Mucosa of rectum (tissue), 2 donors: ENCODE results near the gene MYCN.
"Not testable (repeated sequence)": the region's sequence is repeated elsewhere in the genome, so short reads cannot be mapped to it uniquely, and the experiment has no call there.

Experiments
- H3K27ac ChIP-seq, 2 donors: one replicate each; pipeline ENCODE4 v1.7.0; 2013; ENCODE audit warnings: inconsistent platforms in 2 of 2, low read depth in 2 of 2, low read length in 2 of 2
- H3K27me3 ChIP-seq, 2 donors: one replicate each; pipeline ENCODE4 v1.7.0; 2013; ENCODE audit warnings: low read length in 2 of 2; ENCODE audit not compliant: control insufficient read depth in 2 of 2, insufficient read depth in 2 of 2
- H3K36me3 ChIP-seq, 2 donors: one replicate each; pipeline ENCODE4 v1.7.0; 2013; ENCODE audit warnings: low read length in 2 of 2; ENCODE audit not compliant: control insufficient read depth in 2 of 2, insufficient read depth in 2 of 2
- H3K4me1 ChIP-seq, 2 donors: one replicate each; pipeline ENCODE4 v1.7.0; 2013; ENCODE audit warnings: low read length in 2 of 2, mild to moderate bottlenecking in 1 of 2; ENCODE audit not compliant: control insufficient read depth in 2 of 2, insufficient read depth in 2 of 2
- H3K4me3 ChIP-seq, 2 donors: one replicate each; pipeline ENCODE4 v1.7.0; 2013; ENCODE audit warnings: low read length in 2 of 2
- H3K9ac ChIP-seq, 2 donors: one replicate each; pipeline ENCODE4 v1.7.0; 2013; ENCODE audit warnings: low read length in 2 of 2, low read depth in 1 of 2, mild to moderate bottlenecking in 1 of 2
- H3K9me3 ChIP-seq, 2 donors: one replicate each; pipeline ENCODE4 v1.7.0; 2013; ENCODE audit warnings: low read length in 2 of 2; ENCODE audit not compliant: control insufficient read depth in 2 of 2
- donor health status: healthy.
- donor health status: Normal muscosa, but diverticular disease.

The MYCN gene

DNA sequence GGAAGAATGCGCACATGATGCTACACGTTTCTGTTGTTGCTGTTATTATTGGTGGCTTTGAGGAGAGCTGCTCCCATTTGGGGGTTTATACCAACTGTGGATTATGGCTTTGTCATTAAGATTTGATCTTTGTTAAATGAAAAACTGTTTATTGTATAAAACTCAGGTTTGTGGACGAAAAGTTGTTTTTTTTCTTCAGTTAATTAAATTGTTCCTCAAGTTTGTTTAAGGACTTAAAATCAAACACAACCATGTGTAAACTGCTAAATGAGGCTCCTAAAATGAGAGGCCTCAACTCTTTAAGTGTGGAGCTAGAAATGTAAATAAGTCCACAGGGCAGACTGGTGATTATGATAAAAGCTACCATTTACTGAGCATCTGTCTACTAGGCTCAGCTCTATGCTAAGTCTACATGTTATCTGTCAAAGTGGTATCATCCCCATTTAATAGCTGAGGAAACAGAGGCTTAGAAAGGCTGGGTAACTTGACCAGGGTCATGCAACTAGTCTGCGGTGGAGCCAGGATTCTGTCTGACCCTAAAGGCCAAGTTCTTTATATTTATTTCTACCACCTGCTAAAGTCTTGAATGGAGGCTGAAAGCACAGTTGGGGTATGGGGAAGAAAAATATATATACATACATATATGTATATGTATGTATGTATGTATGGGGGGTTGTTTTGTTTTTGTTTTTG lies 4.1 kb downstream of the MYCN start:
- Histone ChIP-seq H3K9ac (no peak overlapping the region), H3K36me3 (no peaks in the 10 kb centered on the region), H3K27ac (no peak overlapping the region), H3K27me3 (peaks cover 11 to 13% of the 10 kb centered on the region in 2 donors), H3K4me1 (peaks cover 16 to 23% of the 10 kb centered on the region in 2 donors), H3K4me3 (no peak overlapping the region), H3K9me3 (no peaks in the 10 kb centered on the region)

DNA sequence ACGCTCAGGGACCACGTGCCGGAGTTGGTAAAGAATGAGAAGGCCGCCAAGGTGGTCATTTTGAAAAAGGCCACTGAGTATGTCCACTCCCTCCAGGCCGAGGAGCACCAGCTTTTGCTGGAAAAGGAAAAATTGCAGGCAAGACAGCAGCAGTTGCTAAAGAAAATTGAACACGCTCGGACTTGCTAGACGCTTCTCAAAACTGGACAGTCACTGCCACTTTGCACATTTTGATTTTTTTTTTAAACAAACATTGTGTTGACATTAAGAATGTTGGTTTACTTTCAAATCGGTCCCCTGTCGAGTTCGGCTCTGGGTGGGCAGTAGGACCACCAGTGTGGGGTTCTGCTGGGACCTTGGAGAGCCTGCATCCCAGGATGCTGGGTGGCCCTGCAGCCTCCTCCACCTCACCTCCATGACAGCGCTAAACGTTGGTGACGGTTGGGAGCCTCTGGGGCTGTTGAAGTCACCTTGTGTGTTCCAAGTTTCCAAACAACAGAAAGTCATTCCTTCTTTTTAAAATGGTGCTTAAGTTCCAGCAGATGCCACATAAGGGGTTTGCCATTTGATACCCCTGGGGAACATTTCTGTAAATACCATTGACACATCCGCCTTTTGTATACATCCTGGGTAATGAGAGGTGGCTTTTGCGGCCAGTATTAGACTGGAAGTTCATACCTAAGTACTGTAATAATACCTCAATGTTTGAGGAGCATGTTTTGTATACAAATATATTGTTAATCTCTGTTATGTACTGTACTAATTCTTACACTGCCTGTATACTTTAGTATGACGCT lies 5.8 kb downstream of the MYCN start:
- H3K4me3 ChIP-seq, result no peak overlapping the region
- H3K4me1 ChIP-seq, result peaks cover 9 to 12% of the 10 kb centered on the region in 2 donors
- no peak overlapping the region for H3K27ac ChIP-seq
- no peak overlapping the region for H3K9ac ChIP-seq
- no peaks in the 10 kb centered on the region for H3K9me3 ChIP-seq
- no peaks in the 10 kb centered on the region for H3K36me3 ChIP-seq
- peaks cover 4 to 8% of the 10 kb centered on the region in 2 donors for H3K27me3 ChIP-seq

GRCh38 chr2:15946983-15947382 lies 6.6 kb downstream of the MYCN start:
- H3K9ac ChIP-seq, result no peak overlapping the region
- no peaks in the 10 kb centered on the region for H3K36me3 ChIP-seq
- peaks cover 2 to 4% of the 10 kb centered on the region in 2 donors for H3K27me3 ChIP-seq
- H3K4me3 ChIP-seq, result no peak overlapping the region
- H3K9me3 ChIP-seq, result no peaks in the 10 kb centered on the region
- H3K4me1 ChIP-seq, result peaks cover 2 to 7% of the 10 kb centered on the region in 2 donors
- no peak overlapping the region for H3K27ac ChIP-seq

GRCh38 chr2:15947431-15947830 lies 7.1 kb downstream of the MYCN start:
- Histone ChIP-seq H3K9ac (no peak overlapping the region), H3K36me3 (no peaks in the 10 kb centered on the region), H3K4me1 (peaks cover 0 to 4% of the 10 kb centered on the region in 2 donors), H3K4me3 (no peak overlapping the region), H3K27ac (no peak overlapping the region), H3K27me3 (peaks cover 0 to 4% of the 10 kb centered on the region in 2 donors), H3K9me3 (no peaks in the 10 kb centered on the region)

DNA sequence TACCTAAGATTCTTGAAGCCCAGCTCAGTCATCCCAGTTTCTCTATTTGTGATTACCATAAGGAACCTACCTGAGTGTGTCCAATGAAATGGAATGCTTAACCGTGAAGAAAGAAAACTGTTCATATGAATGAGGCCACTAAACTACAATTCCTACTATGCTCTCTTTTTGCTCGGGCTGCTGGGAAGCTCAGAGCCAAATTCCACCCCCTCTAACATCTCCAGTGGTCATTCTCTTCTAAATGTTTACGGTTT lies 8.3 kb downstream of the MYCN start:
- H3K9me3 ChIP-seq, result no peaks in the 10 kb centered on the region
- no peak overlapping the region for H3K27ac ChIP-seq
- no peaks in the 10 kb centered on the region for H3K36me3 ChIP-seq
- no peaks in the 10 kb centered on the region for H3K27me3 ChIP-seq
- H3K4me3 ChIP-seq, result no peak overlapping the region
- peaks cover 0 to 2% of the 10 kb centered on the region in 2 donors for H3K4me1 ChIP-seq
- no peak overlapping the region for H3K9ac ChIP-seq

- no peak overlapping the region for H3K4me3 ChIP-seq
- no peak overlapping the region for H3K9ac ChIP-seq
- no peak overlapping the region for H3K27ac ChIP-seq
- H3K36me3 ChIP-seq, result no peaks in the 10 kb centered on the region
- H3K9me3 ChIP-seq, result no peaks in the 10 kb centered on the region
- H3K27me3 ChIP-seq, result no peaks in the 10 kb centered on the region
- H3K4me1 ChIP-seq, result no peaks in the 10 kb centered on the region
Measured at GRCh38 chr2:15949126-15949525, 8.8 kb downstream of the MYCN start.

DNA sequence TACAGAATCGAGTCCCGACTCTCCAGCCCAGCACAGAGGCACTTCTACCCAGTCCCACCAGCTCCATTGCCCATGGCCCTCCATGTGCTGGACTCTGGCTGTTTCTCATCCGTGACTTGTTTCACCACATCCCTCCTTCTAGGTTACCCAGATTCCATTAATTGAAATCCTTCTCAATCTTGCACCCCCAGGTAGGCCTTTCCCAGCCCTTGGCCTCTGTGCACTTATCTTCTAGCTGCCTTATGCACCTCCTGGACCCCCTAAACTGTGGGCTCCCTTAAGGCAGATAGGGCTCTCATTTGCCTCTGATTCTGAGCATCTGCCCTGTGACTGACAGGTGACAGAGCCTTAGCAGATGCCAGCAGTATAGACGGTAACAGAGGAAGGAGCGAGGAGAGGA lies 9.2 kb downstream of the MYCN start:
- Histone ChIP-seq H3K9ac (no peak overlapping the region), H3K36me3 (no peaks in the 10 kb centered on the region), H3K4me1 (no peaks in the 10 kb centered on the region), H3K9me3 (no peaks in the 10 kb centered on the region), H3K27me3 (no peaks in the 10 kb centered on the region), H3K4me3 (no peak overlapping the region), H3K27ac (no peak overlapping the region)

DNA sequence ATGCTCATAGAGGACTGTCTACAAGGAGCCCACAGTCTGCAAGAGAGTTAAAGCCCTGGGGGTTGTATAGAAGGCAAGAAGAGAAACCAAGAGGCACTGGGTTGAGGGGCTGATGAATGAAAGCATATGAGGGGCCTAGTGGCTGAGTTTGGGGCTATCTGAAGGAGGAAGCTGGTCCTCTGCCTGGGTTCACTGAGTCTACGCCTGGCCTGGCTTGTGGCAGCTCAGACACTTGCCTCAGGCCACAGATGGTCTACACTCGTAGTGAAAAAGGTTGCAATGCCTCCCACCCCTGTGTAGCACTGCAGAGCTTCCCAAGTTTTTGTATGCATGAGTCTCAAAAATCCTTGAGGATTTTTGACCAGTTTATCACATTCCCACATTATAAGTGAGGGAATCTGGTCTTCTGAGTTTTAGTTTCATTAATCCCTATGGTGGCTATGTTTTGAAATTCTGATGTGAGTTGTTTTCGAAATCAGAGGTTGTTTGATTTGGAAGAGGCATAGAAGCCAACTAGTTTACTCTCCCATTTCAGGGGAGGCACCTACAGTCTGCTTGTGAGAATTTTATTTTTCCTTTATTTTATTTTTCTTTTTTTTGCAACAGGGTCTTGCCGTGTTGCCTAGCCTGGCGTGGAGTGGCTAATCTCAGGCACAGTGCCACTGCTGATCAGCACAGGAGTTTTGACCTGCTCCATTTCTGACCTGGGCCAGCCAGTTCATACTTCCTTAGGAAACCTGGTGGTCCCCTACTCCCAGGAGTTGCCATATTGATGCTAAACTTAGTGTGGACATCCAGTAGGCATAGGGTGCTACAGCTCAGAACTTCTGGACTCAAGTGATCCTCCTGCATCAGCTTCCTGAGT lies 10.0 kb downstream of the MYCN start:
- H3K9me3 ChIP-seq, result no peaks in the 10 kb centered on the region
- no peaks in the 10 kb centered on the region for H3K36me3 ChIP-seq
- H3K4me3 ChIP-seq, result no peak overlapping the region
- H3K9ac ChIP-seq, result no peak overlapping the region
- no peaks in the 10 kb centered on the region for H3K4me1 ChIP-seq
- H3K27ac ChIP-seq, result no peak overlapping the region
- no peaks in the 10 kb centered on the region for H3K27me3 ChIP-seq

- not testable (repeated sequence) for H3K9ac ChIP-seq, H3K36me3 ChIP-seq, H3K4me1 ChIP-seq, H3K4me3 ChIP-seq, H3K27ac ChIP-seq, H3K27me3 ChIP-seq, H3K9me3 ChIP-seq
Measured at GRCh38 chr2:15951936-15952335, 11.6 kb downstream of the MYCN start.
